GM10266 (cell line): ENCODE measurements around the gene HK1.
"Not testable (repeated sequence)": the region's sequence is repeated elsewhere in the genome, so short reads cannot be mapped to it uniquely, and the experiment has no call there.

ENCODE experiments used
- DNase-seq: peaks from one replicate; pipeline ENCODE4 v3.0.0; 2012; ENCODE audit errors: extremely low spot score
- TF ChIP-seq, protein P1 (sequence below): IDR thresholded peaks from 2 replicates; pipeline ENCODE4 v1.5.1; 2012; ENCODE audit warnings: mild to moderate bottlenecking, low read depth; ENCODE audit not compliant: control insufficient read depth, insufficient read depth; ENCODE audit errors: missing control alignments

The HK1 gene

DNA sequence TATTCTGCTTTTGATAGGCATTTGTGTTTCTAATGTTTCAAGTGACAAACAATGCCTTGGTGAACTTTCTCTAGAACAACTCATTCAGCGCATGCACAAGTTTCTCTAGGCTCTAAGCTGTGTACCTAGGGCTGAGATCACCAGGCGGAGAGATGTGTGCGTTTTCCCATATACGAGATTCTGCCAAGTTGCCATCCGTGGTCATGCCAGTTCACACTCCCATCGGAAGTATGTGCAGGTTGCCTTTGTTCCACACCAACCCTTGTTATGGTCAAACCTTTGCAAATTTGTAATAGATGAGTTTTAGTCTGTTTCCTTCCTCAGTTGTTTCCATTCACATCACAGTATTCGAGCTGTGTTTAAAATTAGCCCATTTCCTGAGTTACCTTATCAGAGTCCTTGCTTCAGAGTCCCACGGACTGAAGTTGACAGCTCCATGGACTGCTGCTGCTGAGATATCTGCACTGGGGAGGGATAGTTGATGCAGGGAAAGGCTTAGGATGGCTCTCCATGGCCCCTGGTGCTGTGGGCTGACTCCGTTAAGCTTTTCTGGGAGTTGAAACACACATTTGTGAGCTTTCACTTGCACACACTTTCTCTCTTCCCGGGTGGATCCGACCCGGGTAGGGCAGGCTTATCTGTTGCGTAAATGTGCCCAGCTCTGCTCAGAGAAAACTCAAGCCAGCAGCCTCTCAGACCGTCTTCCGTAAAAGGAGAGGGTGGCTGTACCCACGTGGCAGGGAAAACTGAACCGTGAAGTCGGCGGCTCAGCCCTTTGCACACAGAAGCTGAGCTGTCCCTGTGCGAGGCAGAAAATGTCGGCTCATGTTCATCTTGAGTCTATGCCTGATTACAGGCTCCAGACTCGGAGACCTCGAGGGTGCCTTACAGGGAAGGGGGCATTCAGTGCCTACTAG, 49.4 kb downstream of the HK1 start:
- TF ChIP-seq, protein P1, sequence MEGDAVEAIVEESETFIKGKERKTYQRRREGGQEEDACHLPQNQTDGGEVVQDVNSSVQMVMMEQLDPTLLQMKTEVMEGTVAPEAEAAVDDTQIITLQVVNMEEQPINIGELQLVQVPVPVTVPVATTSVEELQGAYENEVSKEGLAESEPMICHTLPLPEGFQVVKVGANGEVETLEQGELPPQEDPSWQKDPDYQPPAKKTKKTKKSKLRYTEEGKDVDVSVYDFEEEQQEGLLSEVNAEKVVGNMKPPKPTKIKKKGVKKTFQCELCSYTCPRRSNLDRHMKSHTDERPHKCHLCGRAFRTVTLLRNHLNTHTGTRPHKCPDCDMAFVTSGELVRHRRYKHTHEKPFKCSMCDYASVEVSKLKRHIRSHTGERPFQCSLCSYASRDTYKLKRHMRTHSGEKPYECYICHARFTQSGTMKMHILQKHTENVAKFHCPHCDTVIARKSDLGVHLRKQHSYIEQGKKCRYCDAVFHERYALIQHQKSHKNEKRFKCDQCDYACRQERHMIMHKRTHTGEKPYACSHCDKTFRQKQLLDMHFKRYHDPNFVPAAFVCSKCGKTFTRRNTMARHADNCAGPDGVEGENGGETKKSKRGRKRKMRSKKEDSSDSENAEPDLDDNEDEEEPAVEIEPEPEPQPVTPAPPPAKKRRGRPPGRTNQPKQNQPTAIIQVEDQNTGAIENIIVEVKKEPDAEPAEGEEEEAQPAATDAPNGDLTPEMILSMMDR: no peak
- DNase-seq: no peak

- TF ChIP-seq, protein P1: no peak
- DNase-seq: no peak
Observed at GRCh38 chr10:69328380-69328735, 50.1 kb downstream of the HK1 start.

- not testable (repeated sequence) for DNase-seq
Observed at GRCh38 chr10:69328888-69329287, 50.6 kb downstream of the HK1 start.

GRCh38 chr10:69329721-69330178, 51.5 kb downstream of the HK1 start:
- DNase-seq: no peak
- TF ChIP-seq, protein P1: no peak

GRCh38 chr10:69331161-69331560, 52.9 kb downstream of the HK1 start:
- TF ChIP-seq, protein P1: no peak
- no peak for DNase-seq

DNA sequence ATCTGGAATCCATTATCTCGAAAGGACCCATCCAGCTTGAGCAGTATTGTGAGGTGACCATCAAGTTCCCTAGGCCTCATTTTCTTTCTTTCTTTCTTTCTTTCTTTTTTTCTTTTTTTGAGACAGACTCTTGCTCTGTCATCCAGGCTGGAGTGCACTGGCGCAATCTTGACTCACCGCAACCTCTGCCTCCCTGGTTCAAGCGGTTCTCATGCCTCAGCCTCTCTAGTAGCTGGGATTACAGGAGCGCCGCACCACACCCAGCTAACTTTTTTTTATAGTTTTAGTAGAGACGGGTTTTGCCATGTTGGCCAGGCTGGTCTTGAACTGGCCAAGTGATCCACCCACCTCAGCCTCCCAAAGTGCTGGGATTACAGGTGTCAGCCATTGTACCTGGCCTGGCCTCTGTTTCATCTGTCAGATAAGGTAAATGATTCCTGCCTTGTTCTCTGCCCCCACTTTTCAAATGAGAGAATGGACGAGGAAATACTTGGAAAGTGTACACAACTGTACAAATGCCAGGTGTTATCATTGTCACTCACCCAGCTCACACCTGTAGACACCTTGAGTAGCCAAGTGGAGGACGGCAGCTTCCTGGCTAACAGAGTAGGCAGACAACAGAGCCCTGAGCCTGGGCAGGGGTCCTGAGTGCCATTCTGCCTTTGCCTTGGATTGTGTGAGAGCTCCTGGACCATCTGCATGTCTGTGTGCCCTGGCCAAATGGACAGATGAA, 54.1 kb downstream of the HK1 start:
- no peak for DNase-seq
- TF ChIP-seq, protein P1: no peak

- TF ChIP-seq, protein P1: no peak
- no peak for DNase-seq
Observed at GRCh38 chr10:69333205-69333604, 54.9 kb downstream of the HK1 start.

GRCh38 chr10:69333865-69334301, 55.6 kb downstream of the HK1 start:
- not testable (repeated sequence) for DNase-seq
